K562 (cell line): ENCODE results near the gene SEC23A. TPM values are rescaled to one million over a fixed set of nuclear protein-coding genes. Genes with fewer than 3 reads are reported as not detected.

Experiments used
- ATAC-seq: fragments of 200-7000 bp; cut with Tn5 transposase; 3 replicates; pipeline ENCODE4 v1.9.1; 2020; ENCODE audit warnings: moderate library complexity
- BruUV-seq: library from RNA; stranded (reverse); fragments of 400-500 nt; replicated peaks from 2 replicates; lab custom pipeline; 2021; lab: Mats Ljungman, UMichigan
- CTCF ChIA-PET: fragments of 300-600 bp; formaldehyde crosslinking; extraction: SDS; loops from one replicate; lab custom pipeline; 2021; ENCODE audit warnings: low intra/inter-chr PET ratio; lab: Yijun Ruan, JAX
- POLR2A ChIA-PET: fragments of 300-600, 350-650 bp; sonication (Branson Sonifier 250); formaldehyde crosslinking; extraction: SDS; loops from one replicate; lab custom pipeline; 2021; ENCODE audit warnings: antibody characterized with exemption, inconsistent platforms; lab: Yijun Ruan, JAX
- DNase-seq, 4 experiments: peaks; one replicate each; pipeline versions ENCODE4 v3.0.0 to v3.0.0-alpha.2; 2011 to 2018; ENCODE audit warnings: low spot score in 3 of 4, mixed read lengths in 3 of 4; ENCODE audit errors: extremely low read depth in 1 of 4
- FAIRE-seq: peaks from 2 replicates; lab custom pipeline; 2011; peaks lifted over from hg19 to GRCh38; lab: Jason Lieb, UNC
- H2AFZ ChIP-seq: 2 replicates; pipeline ENCODE4 v1.6.0; 2011; ENCODE audit warnings: low read depth, low read length, control low read depth, inconsistent platforms
- H3K27ac ChIP-seq: fragments of 200-600 bp; 3 replicates; pipeline ENCODE4 v1.8.0; 2011; ENCODE audit warnings: low read depth, mild to moderate bottlenecking, control low read depth, inconsistent platforms, low read length, moderate library complexity, mixed read lengths; ENCODE audit errors: extremely low read depth
- H3K27me3 ChIP-seq, 2 experiments: fragments of 300-600 bp in 1 of 2; 2 replicates in 1 of 2; 3 replicates in 1 of 2; pipeline versions ENCODE4 v1.6.0 to v1.8.0; 2011; ENCODE audit warnings: inconsistent platforms in 2 of 2, low read length in 2 of 2, mild to moderate bottlenecking in 1 of 2, mixed read lengths in 1 of 2, moderate library complexity in 1 of 2; ENCODE audit not compliant: control insufficient read depth in 2 of 2, insufficient read depth in 2 of 2
- H3K36me3 ChIP-seq: fragments of 300-600 bp; 3 replicates; pipeline ENCODE4 v1.8.0; 2011; ENCODE audit warnings: mild to moderate bottlenecking, low read length, inconsistent platforms; ENCODE audit not compliant: control insufficient read depth, insufficient read depth
- H3K4me1 ChIP-seq, 2 experiments: fragments of 200-600 bp in 1 of 2; replicated peaks in 1 of 2; 2 replicates in 1 of 2; 3 replicates in 1 of 2; pipeline versions ENCODE4 v1.5.1 to v1.8.0; 2011; ENCODE audit warnings: inconsistent platforms in 2 of 2, low read length in 2 of 2, mild to moderate bottlenecking in 1 of 2, mixed read lengths in 1 of 2, moderate library complexity in 1 of 2; ENCODE audit not compliant: control insufficient read depth in 2 of 2, insufficient read depth in 2 of 2
- H3K4me2 ChIP-seq: 2 replicates; pipeline ENCODE4 v1.6.1; 2011; ENCODE audit warnings: low read length, control low read depth, inconsistent platforms, mixed read lengths; ENCODE audit not compliant: insufficient read depth
- H3K4me3 ChIP-seq: fragments of 200-600 bp; sonication (generic), shearing (Covaris generic); 2 replicates; pipeline ENCODE4 v1.5.1; 2016; ENCODE audit warnings: control low read depth, inconsistent platforms
- H3K79me2 ChIP-seq: fragments of 200-600 bp; 3 replicates; pipeline ENCODE4 v1.8.0; 2011; ENCODE audit warnings: low read length, inconsistent platforms; ENCODE audit not compliant: control insufficient read depth, insufficient read depth
- H3K9ac ChIP-seq, 2 experiments: 2 replicates each; pipeline versions ENCODE4 v1.6.0 to v1.6.1; 2011; ENCODE audit warnings: low read depth in 2 of 2, low read length in 2 of 2, control low read depth in 1 of 2, inconsistent platforms in 1 of 2, mild to moderate bottlenecking in 1 of 2, mixed read lengths in 1 of 2; ENCODE audit not compliant: insufficient read depth in 1 of 2
- H3K9me1 ChIP-seq: one replicate; pipeline ENCODE4 v1.6.0; 2011; ENCODE audit warnings: inconsistent platforms, mild to moderate bottlenecking, low read length, moderate library complexity; ENCODE audit not compliant: control insufficient read depth, insufficient read depth
- H3K9me3 ChIP-seq: replicated peaks from 2 replicates; pipeline ENCODE4 v1.5.1; 2011; ENCODE audit warnings: low read depth, low read length, inconsistent platforms; ENCODE audit not compliant: control insufficient read depth, insufficient read depth
- H4K20me1 ChIP-seq: replicated peaks from 2 replicates; pipeline ENCODE4 v1.6.1; 2011; ENCODE audit warnings: low read length, inconsistent platforms, mixed read lengths; ENCODE audit not compliant: control insufficient read depth, insufficient read depth
- BRCA1 ChIP-seq, 2 experiments: fragments of 450-650 bp in 1 of 2; sonication (generic) in 1 of 2; formaldehyde crosslinking in 1 of 2; IDR thresholded peaks; 2 replicates each; pipeline versions ENCODE4 v1.5.0 to v1.6.1; 2017 to 2020; ENCODE audit warnings: mild to moderate bottlenecking in 1 of 2, missing genetic modification reagents in 1 of 2
- BRD9 ChIP-seq: fragments of 450-650 bp; IDR thresholded peaks from 2 replicates; pipeline ENCODE4 v1.6.1; 2018; ENCODE audit warnings: low read depth; ENCODE audit not compliant: partially characterized antibody
- HDAC6 ChIP-seq: IDR thresholded peaks from 2 replicates; pipeline ENCODE4 v1.6.1; 2012; ENCODE audit warnings: low read depth, mild to moderate bottlenecking, control low read depth, inconsistent platforms, low read length, moderate library complexity
- IFI16 ChIP-seq: fragments of 250-450 bp; sonication (Bioruptor Pico); IDR thresholded peaks from 2 replicates; pipeline ENCODE4 v2.1.2; 2022; ENCODE audit warnings: mild to moderate bottlenecking, inconsistent platforms
- IRF2 ChIP-seq: sonication (generic); formaldehyde crosslinking; IDR thresholded peaks from 2 replicates; pipeline ENCODE4 v1.8.1; 2022; ENCODE audit warnings: mild to moderate bottlenecking, missing genetic modification reagents
- LEF1 ChIP-seq: fragments of 450-650 bp; IDR thresholded peaks from 2 replicates; pipeline ENCODE4 v1.6.1; 2016; ENCODE audit warnings: mild to moderate bottlenecking
- NCOA6 ChIP-seq: fragments of 450-650 bp; IDR thresholded peaks from 2 replicates; pipeline ENCODE4 v1.6.1; 2017; ENCODE audit warnings: mild to moderate bottlenecking
- POLR2A ChIP-seq: fragments of 450-650 bp; conservative IDR thresholded peaks from 2 replicates; pipeline ENCODE4 v1.6.1; 2016
- PPARD ChIP-seq: fragments of 250-450 bp; sonication (Bioruptor Pico); IDR thresholded peaks from 2 replicates; pipeline ENCODE4 v1.8.0; 2022; ENCODE audit warnings: inconsistent platforms, mild to moderate bottlenecking, moderate library complexity
- SP1 ChIP-seq: sonication (generic); formaldehyde crosslinking; IDR thresholded peaks from 2 replicates; pipeline ENCODE4 v1.8.1; 2022; ENCODE audit warnings: mild to moderate bottlenecking, missing genetic modification reagents
- TCF3 ChIP-seq: sonication (generic); formaldehyde crosslinking; IDR thresholded peaks from 2 replicates; pipeline ENCODE4 v1.4.0; 2020; ENCODE audit warnings: mild to moderate bottlenecking, missing genetic modification reagents
- ZFP1 ChIP-seq: fragments of 450-650 bp; formaldehyde crosslinking; IDR thresholded peaks from 2 replicates; pipeline ENCODE4 v1.4.0; 2020; ENCODE audit warnings: mild to moderate bottlenecking, mixed read lengths
- ZNF41 ChIP-seq: fragments of 250-450 bp; sonication (Bioruptor Pico); conservative IDR thresholded peaks from 2 replicates; pipeline ENCODE4 v1.4.0; 2020; ENCODE audit warnings: mild to moderate bottlenecking
- ZNF778 ChIP-seq: fragments of 450-650 bp; formaldehyde crosslinking; IDR thresholded peaks from 2 replicates; pipeline ENCODE4 v1.4.0; 2020; ENCODE audit warnings: mild to moderate bottlenecking, moderate library complexity
- WGBS: fragments of 100-300 bp; shearing (Covaris generic); methylation state at CpG from one replicate; pipeline ENCODE4 v1.1.6; 2016; ENCODE audit warnings: low coverage, mixed read lengths; ENCODE audit not compliant: insufficient coverage; ENCODE audit errors: missing lambda C conversion rate; 5-methylcytosine and 5-hydroxymethylcytosine counted together
- in situ Hi-C: fragments of 300-500 bp; cut with MboI; formaldehyde crosslinking; loops from 4 replicates; pipeline ENCODE4 v1.15.0; 2018; ENCODE audit warnings: inconsistent platforms, mixed read lengths
- intact Hi-C: fragments of 100-400 bp; cut with micrococcal nuclease; formaldehyde crosslinking; loops from 2 replicates; pipeline ENCODE4 v1.14.2; 2022
- polyA plus RNA-seq, 8 experiments: library from polyadenylated mRNA; depleted of rRNA in 4 of 8; stranded (reverse) in 5 of 8; unstranded in 3 of 8; fragments of >200 nt; fragmentation: Nextera tagmentation in 2 of 8; fragmentation: Illumina TruSeq in 1 of 8; extraction: Ambion mirVana in 2 of 8; extraction: Trizol in 1 of 8; gene quantifications; 2 replicates each; pipeline versions ENCODE4 v1.2.1 to v1.2.3, GENCODE V29; 2011 to 2014; ENCODE audit warnings: inconsistent platforms in 1 of 8, missing spikeins in 1 of 8
- total RNA-seq, 7 experiments: library from RNA; depleted of rRNA in 6 of 7; stranded (reverse); fragments of >200 nt in 6 of 7; fragmentation: Illumina TruSeq in 2 of 7; extraction: Trizol in 2 of 7; gene quantifications; 2 replicates each; pipeline versions ENCODE4 v1.2.1 to v1.2.3, GENCODE V29; 2011 to 2021; ENCODE audit warnings: low replicate concordance in 1 of 7
- TF ChIP-seq, protein P1 (sequence below), 2 experiments: IDR thresholded peaks; 2 replicates each; pipeline ENCODE4 v1.6.1; 2011; ENCODE audit warnings: borderline replicate concordance in 1 of 2, control low read depth in 1 of 2, low read depth in 1 of 2, low read length in 1 of 2, mild to moderate bottlenecking in 1 of 2, mixed read lengths in 1 of 2, moderate library complexity in 1 of 2; ENCODE audit not compliant: insufficient read depth in 1 of 2, insufficient read length in 1 of 2, poor library complexity in 1 of 2, severe bottlenecking in 1 of 2; ENCODE audit errors: extremely low read depth in 1 of 2
- TF ChIP-seq, protein P2 (sequence below): sonication (generic); formaldehyde crosslinking; IDR thresholded peaks from 2 replicates; pipeline ENCODE4 v1.8.1; 2022; ENCODE audit warnings: missing genetic modification reagents

The SEC23A gene
- total and polyA plus RNA-seq, 9 of the 15 experiments (the other 6 are each of a cell fraction or from before 2014, with no cell fraction given) = 5.5 to 47.0 (median 14.5) TPM

DNA sequence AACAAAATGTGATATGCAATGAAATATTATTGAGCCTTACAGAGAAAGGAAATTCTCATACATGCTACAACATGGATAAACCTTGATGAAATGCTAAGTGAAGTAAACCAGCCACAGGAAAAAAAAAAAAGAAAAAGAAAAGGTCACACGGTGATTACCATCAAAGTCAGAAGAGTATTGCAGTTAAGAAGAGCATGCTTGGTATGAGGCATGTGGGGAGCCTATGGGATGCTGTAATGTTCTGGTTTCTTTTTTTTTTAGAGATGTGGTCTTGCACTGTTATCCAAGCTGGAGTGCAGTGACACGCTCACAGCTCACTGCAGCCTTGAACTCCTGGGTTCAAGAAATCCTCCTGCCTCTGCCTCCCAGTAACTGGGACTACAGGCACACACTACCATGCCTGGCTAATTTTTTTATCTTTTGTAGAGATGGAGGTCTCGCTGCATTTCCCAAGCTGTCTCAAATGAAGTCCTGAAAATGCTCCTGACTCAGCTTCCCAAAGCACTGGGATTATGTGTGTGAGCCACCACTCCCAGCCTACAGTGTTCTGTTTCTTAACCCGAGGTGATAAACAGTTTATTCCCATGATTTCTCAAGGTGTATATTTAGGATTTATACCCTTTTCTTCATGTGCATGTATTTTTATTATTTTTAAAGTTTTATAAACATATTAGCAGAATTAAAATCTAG, 96.2 kb downstream of the SEC23A start:
- Histone ChIP-seq H3K9me3 (no peaks in the 10 kb centered on the region), H3K9ac (no peak overlapping the region), H2AFZ (no peak overlapping the region), H3K79me2 (no peaks in the 10 kb centered on the region), H3K27ac (no peak overlapping the region), H3K4me1 (peaks cover 3 to 6% of the 10 kb centered on the region in 2 experiments; a peak in 1 of 5 replicates), H3K9me1 (no peaks in the 10 kb centered on the region), H4K20me1 (no peaks in the 10 kb centered on the region), H3K27me3 (no peaks in the 10 kb centered on the region), H3K36me3 (no peaks in the 10 kb centered on the region), H3K4me2 (no peak overlapping the region), H3K4me3 (no peak overlapping the region)
- in situ Hi-C loops (loop anchor here (25.0 kb wide), 1 partner anchor 295 kb away; no protein-coding TSS in a partner anchor), intact Hi-C loops (no loop called here)
- CTCF ChIA-PET = no interaction called here
- FAIRE-seq (no peak), DNase-seq (no peak), ATAC-seq (no peak)
- POLR2A ChIA-PET = interaction anchor here (0.6 kb wide), 1 partner anchor 86 kb away, joined by 3 read pairs; no protein-coding TSS in a partner anchor
- no TSS peak for BruUV-seq
- no peak for TF ChIP-seq TCF3 (CRISPR knock-in tag)
- TF ChIP-seq, protein P1, sequence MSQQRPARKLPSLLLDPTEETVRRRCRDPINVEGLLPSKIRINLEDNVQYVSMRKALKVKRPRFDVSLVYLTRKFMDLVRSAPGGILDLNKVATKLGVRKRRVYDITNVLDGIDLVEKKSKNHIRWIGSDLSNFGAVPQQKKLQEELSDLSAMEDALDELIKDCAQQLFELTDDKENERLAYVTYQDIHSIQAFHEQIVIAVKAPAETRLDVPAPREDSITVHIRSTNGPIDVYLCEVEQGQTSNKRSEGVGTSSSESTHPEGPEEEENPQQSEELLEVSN (IDR thresholded peaks at IDR 0.05; ENCODE audit: borderline replicate concordance in 1 of 2, extremely low read depth in 1 of 2, insufficient read depth in 1 of 2, insufficient read length in 1 of 2, low read depth in 1 of 2, low read length in 1 of 2, poor library complexity in 1 of 2, severe bottlenecking in 1 of 2) = no peak
- TF ChIP-seq ZNF41 = no peak
- TF ChIP-seq HDAC6 = no peak
- TF ChIP-seq POLR2A = no peak
- TF ChIP-seq IFI16 (CRISPR knock-in tag) = no peak
- TF ChIP-seq, protein P2, sequence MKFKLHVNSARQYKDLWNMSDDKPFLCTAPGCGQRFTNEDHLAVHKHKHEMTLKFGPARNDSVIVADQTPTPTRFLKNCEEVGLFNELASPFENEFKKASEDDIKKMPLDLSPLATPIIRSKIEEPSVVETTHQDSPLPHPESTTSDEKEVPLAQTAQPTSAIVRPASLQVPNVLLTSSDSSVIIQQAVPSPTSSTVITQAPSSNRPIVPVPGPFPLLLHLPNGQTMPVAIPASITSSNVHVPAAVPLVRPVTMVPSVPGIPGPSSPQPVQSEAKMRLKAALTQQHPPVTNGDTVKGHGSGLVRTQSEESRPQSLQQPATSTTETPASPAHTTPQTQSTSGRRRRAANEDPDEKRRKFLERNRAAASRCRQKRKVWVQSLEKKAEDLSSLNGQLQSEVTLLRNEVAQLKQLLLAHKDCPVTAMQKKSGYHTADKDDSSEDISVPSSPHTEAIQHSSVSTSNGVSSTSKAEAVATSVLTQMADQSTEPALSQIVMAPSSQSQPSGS (CRISPR knock-in tag) = no peak
- TF ChIP-seq ZNF778 (CRISPR knock-in tag) = no peak
- no peak for TF ChIP-seq IRF2
- TF ChIP-seq ZFP1 (CRISPR knock-in tag) = no peak
- TF ChIP-seq LEF1 = no peak
- TF ChIP-seq PPARD = no peak
- no peak for TF ChIP-seq BRD9
- TF ChIP-seq SP1 = no peak
- no peak for TF ChIP-seq BRCA1 (IDR thresholded peaks at IDR 0.05)
- no peak for TF ChIP-seq BRCA1 (CRISPR knock-in tag; IDR thresholded peaks at IDR 0.05)
- TF ChIP-seq NCOA6 = no peak
- WGBS = 0% methylated on average over 4 of the region's 4 CpGs
